GM12873 (cell line): ENCODE data around the gene RASGEF1B.

ENCODE experiments used
- CTCF ChIP-seq: IDR thresholded peaks from 2 replicates; pipeline ENCODE4 v1.5.1; 2012; ENCODE audit warnings: low read depth, mild to moderate bottlenecking, moderate library complexity, low read length, control low read depth; ENCODE audit not compliant: insufficient read depth; ENCODE audit errors: missing control alignments

Gene RASGEF1B

GRCh38 chr4:81436096-81436495 lies 35.6 kb downstream of the RASGEF1B start:
- no peak for TF ChIP-seq CTCF

- no peak for TF ChIP-seq CTCF
Observed at GRCh38 chr4:81432825-81433224, 38.9 kb downstream of the RASGEF1B start.

- TF ChIP-seq CTCF: no peak
Observed at GRCh38 chr4:81431971-81432370, 39.7 kb downstream of the RASGEF1B start.

- TF ChIP-seq CTCF: no peak
Observed at GRCh38 chr4:81429607-81430006, 42.1 kb downstream of the RASGEF1B start.

- no peak for TF ChIP-seq CTCF
Observed at GRCh38 chr4:81429031-81429430, 42.7 kb downstream of the RASGEF1B start.

GRCh38 chr4:81428002-81428401 lies 43.7 kb downstream of the RASGEF1B start:
- no peak for TF ChIP-seq CTCF

GRCh38 chr4:81427344-81427821 lies 44.3 kb downstream of the RASGEF1B start:
- TF ChIP-seq CTCF: no peak
